ENCODE data around the gene FLT3LG.
A peak's percentile ranks its signal among the peaks of the same experiment; 100 is the strongest.

Gene FLT3LG

GRCh38 chr19:49489601-49490167 lies 15.7 kb downstream of the FLT3LG start:
- no peak for DNase-seq

GRCh38 chr19:49490287-49491029 lies 16.4 kb downstream of the FLT3LG start:
- no peak for DNase-seq

GRCh38 chr19:49491030-49491803 lies 17.2 kb downstream of the FLT3LG start:
- no peak for DNase-seq

- no peak for DNase-seq
Observed at GRCh38 chr19:49491804-49492572, 18.0 kb downstream of the FLT3LG start.

- DNase-seq: no peak
Observed at GRCh38 chr19:49492573-49493405, 18.8 kb downstream of the FLT3LG start.

GRCh38 chr19:49496574-49497008 lies 22.6 kb downstream of the FLT3LG start:
- no peak for DNase-seq

GRCh38 chr19:49497047-49497788 lies 23.2 kb downstream of the FLT3LG start:
- peak; percentile 29 for DNase-seq

- DNase-seq: no peak
Observed at GRCh38 chr19:49497789-49498103, 23.7 kb downstream of the FLT3LG start.

GRCh38 chr19:49498475-49498874 lies 24.5 kb downstream of the FLT3LG start:
- no peak for DNase-seq

- no peak for DNase-seq
Observed at GRCh38 chr19:49499030-49499670, 25.1 kb downstream of the FLT3LG start.

- DNase-seq: peak; percentile 40
Observed at GRCh38 chr19:49502866-49503581, 29.0 kb downstream of the FLT3LG start.

GRCh38 chr19:49503582-49503962 lies 29.6 kb downstream of the FLT3LG start:
- DNase-seq: no peak

GRCh38 chr19:49506575-49507105 lies 32.6 kb downstream of the FLT3LG start:
- peak; percentile 46 for DNase-seq

- DNase-seq: no peak
Observed at GRCh38 chr19:49507803-49508494, 33.9 kb downstream of the FLT3LG start.

GRCh38 chr19:49512970-49513745 lies 39.1 kb downstream of the FLT3LG start:
- no peak for DNase-seq

GRCh38 chr19:49513746-49514118 lies 39.7 kb downstream of the FLT3LG start:
- DNase-seq: no peak

- no peak for DNase-seq
Observed at GRCh38 chr19:49514151-49514550, 40.1 kb downstream of the FLT3LG start.

- no peak for DNase-seq
Observed at GRCh38 chr19:49515767-49516166, 41.8 kb downstream of the FLT3LG start.

- no peak for DNase-seq
Observed at GRCh38 chr19:49518033-49518432, 44.0 kb downstream of the FLT3LG start.
